ENCODE measurements around the gene NLGN2. TPM values are rescaled to one million over a fixed set of nuclear protein-coding genes. Genes with fewer than 3 reads are reported as not detected.

The NLGN2 gene
- total RNA-seq, 2 experiments from 2014 or later: 0.06 to 1.2 TPM

DNA sequence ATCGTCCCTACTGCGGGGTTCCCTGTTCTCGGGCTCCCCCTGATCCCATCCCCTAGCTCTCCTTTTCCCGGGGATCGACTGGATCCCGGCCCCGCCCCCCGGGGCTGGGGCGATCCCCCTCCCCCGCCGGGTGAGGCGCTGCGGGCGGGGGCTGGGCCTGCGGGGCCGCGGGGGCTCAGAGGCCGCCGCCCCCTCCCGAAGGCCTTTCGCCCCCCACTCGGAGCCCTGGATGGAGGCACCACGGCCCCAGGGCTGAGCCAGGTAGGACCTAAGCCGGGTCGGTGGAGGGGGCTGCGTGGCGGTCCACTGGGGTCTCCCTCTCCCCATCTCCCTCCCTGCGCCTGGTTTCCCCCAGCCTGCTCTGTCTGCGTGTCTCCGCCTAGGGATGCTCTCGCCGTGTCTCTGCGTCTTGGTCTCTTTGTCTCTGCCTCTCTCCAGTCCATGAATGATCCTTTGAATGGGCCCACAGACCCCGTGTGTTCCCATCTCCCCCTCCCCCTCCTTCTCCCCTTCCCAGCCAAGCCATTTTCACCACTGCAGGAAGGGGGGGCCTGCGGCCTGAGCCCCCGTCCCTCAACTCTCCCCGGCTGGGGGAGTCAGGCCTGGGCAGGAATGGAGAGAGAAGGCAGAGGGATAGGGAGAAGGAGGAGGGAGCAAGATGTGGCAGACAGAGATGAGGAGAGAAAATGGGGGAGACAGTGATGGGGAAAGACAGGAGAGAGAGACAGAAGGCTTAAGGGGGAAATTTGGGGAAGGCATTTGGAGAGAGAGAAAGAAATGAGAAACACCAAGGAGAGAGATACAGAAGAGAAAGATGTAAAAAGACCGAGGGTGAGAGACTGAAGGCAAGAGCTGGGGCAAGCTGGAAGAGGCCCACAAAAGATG, 2.1 kb upstream of the NLGN2 start:
- no peaks in the 10 kb centered on the region for H3K9me2 ChIP-seq (ENCODE audit: insufficient read depth, low read length)
- BruUV-seq (replicated peaks): no TSS peak
- H3K27ac ChIP-seq (ENCODE audit: low read depth, low read length, poor library complexity, severe bottlenecking): no peak overlapping the region
- POLR2A ChIA-PET: interaction anchor here (0.6 kb wide), 1 partner anchor 182 kb away, joined by 4 read pairs; no protein-coding TSS in a partner anchor
- TF ChIP-seq EZH2phosphoT487 (IDR thresholded peaks at IDR 0.05; ENCODE audit: borderline replicate concordance, low read depth, low read length): no peak
- TF ChIP-seq, protein P1, sequence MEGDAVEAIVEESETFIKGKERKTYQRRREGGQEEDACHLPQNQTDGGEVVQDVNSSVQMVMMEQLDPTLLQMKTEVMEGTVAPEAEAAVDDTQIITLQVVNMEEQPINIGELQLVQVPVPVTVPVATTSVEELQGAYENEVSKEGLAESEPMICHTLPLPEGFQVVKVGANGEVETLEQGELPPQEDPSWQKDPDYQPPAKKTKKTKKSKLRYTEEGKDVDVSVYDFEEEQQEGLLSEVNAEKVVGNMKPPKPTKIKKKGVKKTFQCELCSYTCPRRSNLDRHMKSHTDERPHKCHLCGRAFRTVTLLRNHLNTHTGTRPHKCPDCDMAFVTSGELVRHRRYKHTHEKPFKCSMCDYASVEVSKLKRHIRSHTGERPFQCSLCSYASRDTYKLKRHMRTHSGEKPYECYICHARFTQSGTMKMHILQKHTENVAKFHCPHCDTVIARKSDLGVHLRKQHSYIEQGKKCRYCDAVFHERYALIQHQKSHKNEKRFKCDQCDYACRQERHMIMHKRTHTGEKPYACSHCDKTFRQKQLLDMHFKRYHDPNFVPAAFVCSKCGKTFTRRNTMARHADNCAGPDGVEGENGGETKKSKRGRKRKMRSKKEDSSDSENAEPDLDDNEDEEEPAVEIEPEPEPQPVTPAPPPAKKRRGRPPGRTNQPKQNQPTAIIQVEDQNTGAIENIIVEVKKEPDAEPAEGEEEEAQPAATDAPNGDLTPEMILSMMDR (conservative IDR thresholded peaks at IDR 0.05; ENCODE audit: low read length): no peak
- no peak for DNase-seq (ENCODE audit: low spot score)
- no peak overlapping the region for H3K4me2 ChIP-seq (ENCODE audit: low read length)
- CTCF ChIA-PET (ENCODE audit: unreplicated experiment): no interaction called here
- intact Hi-C loops (cut with micrococcal nuclease; ENCODE audit: unreplicated experiment): no loop called here
- no peak overlapping the region for H3K4me3 ChIP-seq (ENCODE audit: low read depth, low read length, poor library complexity, severe bottlenecking)
- H2AFZ ChIP-seq (ENCODE audit: low read length): no peak overlapping the region
- no peaks in the 10 kb centered on the region for H3K36me3 ChIP-seq (ENCODE audit: insufficient read depth, low read length)
- no peaks in the 10 kb centered on the region for H3K79me2 ChIP-seq (ENCODE audit: insufficient read depth, low read depth, low read length)
- H4K20me1 ChIP-seq (ENCODE audit: insufficient read depth, low read length): no peaks in the 10 kb centered on the region
- H3K9me3 ChIP-seq (ENCODE audit: low read length): no peaks in the 10 kb centered on the region
- H3K4me1 ChIP-seq (ENCODE audit: insufficient read depth, low read length, poor library complexity, severe bottlenecking): peaks cover 6% of the 10 kb centered on the region

DNA sequence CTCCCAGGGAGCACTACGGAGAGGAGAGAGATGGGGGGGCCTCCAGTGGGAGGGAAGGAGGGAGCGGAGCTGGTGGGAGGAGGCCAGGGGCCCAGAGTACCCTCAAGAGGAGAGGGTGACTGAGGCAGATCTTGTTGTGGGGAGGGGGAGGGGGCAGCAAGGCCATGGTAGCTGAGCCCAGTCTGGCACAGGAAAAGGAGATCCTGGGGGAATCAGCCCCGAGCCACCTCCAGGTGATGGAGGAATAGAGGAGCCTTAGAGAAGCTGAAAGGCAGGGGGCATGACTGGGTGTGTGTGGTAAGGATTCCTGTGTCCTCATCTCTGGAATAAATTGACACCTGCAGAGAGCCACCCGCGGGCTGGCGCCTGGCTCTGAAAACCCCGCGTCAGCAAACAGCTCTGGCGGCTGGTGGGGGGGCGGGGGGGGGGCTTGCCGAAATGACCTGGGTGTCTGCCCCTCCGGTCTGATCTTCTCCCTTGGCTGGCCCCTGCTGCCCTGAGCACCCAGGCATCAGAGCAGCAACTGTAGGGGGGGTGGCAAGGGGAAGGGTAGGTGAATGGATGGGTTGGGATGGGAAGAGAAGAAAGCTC, 1.3 kb upstream of the NLGN2 start:
- no peaks in the 10 kb centered on the region for H4K20me1 ChIP-seq (ENCODE audit: insufficient read depth, low read length)
- no peak overlapping the region for H3K27ac ChIP-seq (ENCODE audit: low read depth, low read length, poor library complexity, severe bottlenecking)
- no peak overlapping the region for H3K4me3 ChIP-seq (ENCODE audit: low read depth, low read length, poor library complexity, severe bottlenecking)
- H3K4me1 ChIP-seq (ENCODE audit: insufficient read depth, low read length, poor library complexity, severe bottlenecking): peaks cover 6% of the 10 kb centered on the region
- no peak for DNase-seq (ENCODE audit: low spot score)
- CTCF ChIA-PET (ENCODE audit: unreplicated experiment): no interaction called here
- intact Hi-C loops (cut with micrococcal nuclease; ENCODE audit: unreplicated experiment): no loop called here
- H2AFZ ChIP-seq (ENCODE audit: low read length): no peak overlapping the region
- no peaks in the 10 kb centered on the region for H3K36me3 ChIP-seq (ENCODE audit: insufficient read depth, low read length)
- POLR2A ChIA-PET: no interaction called here
- no peaks in the 10 kb centered on the region for H3K9me2 ChIP-seq (ENCODE audit: insufficient read depth, low read length)
- no TSS peak for BruUV-seq (replicated peaks)
- TF ChIP-seq, protein P1 (conservative IDR thresholded peaks at IDR 0.05; ENCODE audit: low read length): no peak
- no peak for TF ChIP-seq EZH2phosphoT487 (IDR thresholded peaks at IDR 0.05; ENCODE audit: borderline replicate concordance, low read depth, low read length)
- H3K4me2 ChIP-seq (ENCODE audit: low read length): no peak overlapping the region
- no peaks in the 10 kb centered on the region for H3K79me2 ChIP-seq (ENCODE audit: insufficient read depth, low read depth, low read length)
- no peaks in the 10 kb centered on the region for H3K9me3 ChIP-seq (ENCODE audit: low read length)

DNA sequence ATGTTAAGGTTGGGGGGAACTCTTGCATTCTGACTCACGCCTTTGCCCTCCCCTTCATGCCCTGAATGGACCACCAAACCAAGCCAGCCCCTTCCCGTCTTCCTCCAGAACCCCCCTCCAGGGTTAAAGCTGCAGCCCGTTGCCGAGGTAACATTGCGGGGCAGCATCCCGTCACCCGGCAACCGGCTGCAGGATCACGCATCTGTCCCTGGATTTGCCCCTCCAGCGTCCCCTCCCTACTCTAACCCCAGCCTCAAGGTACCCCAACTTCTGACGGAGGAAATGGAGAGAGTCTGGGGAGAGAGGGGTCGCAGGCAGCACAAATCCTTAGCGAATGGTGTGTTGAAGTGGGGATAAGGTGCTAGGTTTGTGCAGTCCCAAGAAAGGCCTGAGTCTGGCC, 563 bp upstream of the NLGN2 start:
- BruUV-seq (replicated peaks): no TSS peak
- Histone ChIP-seq H3K79me2 (ENCODE audit: insufficient read depth, low read depth, low read length) (no peaks in the 10 kb centered on the region), H3K9me2 (ENCODE audit: insufficient read depth, low read length) (no peaks in the 10 kb centered on the region), H3K4me2 (ENCODE audit: low read length) (no peak overlapping the region), H4K20me1 (ENCODE audit: insufficient read depth, low read length) (no peaks in the 10 kb centered on the region), H2AFZ (ENCODE audit: low read length) (no peak overlapping the region), H3K4me3 (ENCODE audit: low read depth, low read length, poor library complexity, severe bottlenecking) (no peak overlapping the region), H3K9me3 (ENCODE audit: low read length) (no peaks in the 10 kb centered on the region), H3K36me3 (ENCODE audit: insufficient read depth, low read length) (no peaks in the 10 kb centered on the region), H3K27ac (ENCODE audit: low read depth, low read length, poor library complexity, severe bottlenecking) (no peak overlapping the region), H3K4me1 (ENCODE audit: insufficient read depth, low read length, poor library complexity, severe bottlenecking) (peaks cover 6% of the 10 kb centered on the region)
- intact Hi-C loops (cut with micrococcal nuclease; ENCODE audit: unreplicated experiment): no loop called here
- ChIA-PET CTCF (ENCODE audit: unreplicated experiment) (no interaction called here), POLR2A (no interaction called here)
- TF ChIP-seq, protein P1 (conservative IDR thresholded peaks at IDR 0.05; ENCODE audit: low read length): no peak
- no peak for TF ChIP-seq EZH2phosphoT487 (IDR thresholded peaks at IDR 0.05; ENCODE audit: borderline replicate concordance, low read depth, low read length)
- DNase-seq (ENCODE audit: low spot score): no peak

All from OCI-LY7 (cell line).